HG03060 (cell line): ENCODE measurements around the gene MARCO.
"Not testable (repeated sequence)": the region's sequence is repeated elsewhere in the genome, so short reads cannot be mapped to it uniquely, and the experiment has no call there.

Experiments used
- ATAC-seq: cut with Tn5 transposase; IDR thresholded peaks from one replicate; pipeline ENCODE4 v1.9.1; 2021; ENCODE audit warnings: low read depth, moderate number of reproducible peaks; ENCODE audit not compliant: unreplicated experiment

MARCO gene

GRCh38 chr2:118994778-118995177, 52.8 kb downstream of the MARCO start:
- ATAC-seq, result no peak

DNA sequence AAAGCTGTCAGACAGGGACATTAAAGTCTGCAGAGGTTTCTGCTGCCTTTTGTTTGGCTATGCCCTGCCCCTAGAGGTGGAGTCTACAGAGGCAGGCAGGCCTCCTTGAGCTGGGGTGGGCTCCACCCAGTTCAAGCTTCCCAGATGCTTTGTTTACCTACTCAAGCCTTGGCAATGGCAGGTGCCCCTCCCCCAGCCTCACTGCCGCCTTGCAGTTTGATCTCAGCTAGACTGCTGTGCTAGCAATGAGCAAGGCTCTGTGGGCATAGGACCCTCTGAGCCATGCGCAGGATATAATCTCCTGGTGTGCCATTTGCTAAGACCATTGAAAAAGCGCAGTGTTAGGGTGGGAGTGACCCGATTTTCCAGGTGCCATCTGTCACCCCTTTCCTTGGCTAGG, 61.9 kb downstream of the MARCO start:
- ATAC-seq, result not testable (repeated sequence)

- no peak for ATAC-seq
Observed at GRCh38 chr2:119004602-119005001, 62.6 kb downstream of the MARCO start.

DNA sequence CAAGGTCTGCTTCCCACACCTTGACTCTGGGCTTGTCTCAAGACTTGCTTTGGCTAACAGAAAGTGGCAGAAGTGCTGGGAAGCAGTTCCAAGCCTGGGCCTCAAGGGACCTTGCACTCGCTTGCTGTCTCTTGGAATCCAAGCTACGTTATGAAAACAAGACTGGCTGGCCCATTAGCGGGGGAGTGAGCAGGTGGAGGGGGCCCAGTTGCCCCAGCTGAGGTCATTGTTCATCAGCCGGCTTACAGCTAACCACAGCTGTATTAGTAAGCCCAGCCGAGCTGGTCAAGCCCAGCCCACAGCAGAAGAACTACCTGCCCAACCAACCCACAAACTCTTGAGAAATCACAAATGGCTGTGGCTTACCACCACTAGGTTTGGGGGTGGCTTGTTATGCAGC, 63.1 kb downstream of the MARCO start:
- no peak for ATAC-seq

DNA sequence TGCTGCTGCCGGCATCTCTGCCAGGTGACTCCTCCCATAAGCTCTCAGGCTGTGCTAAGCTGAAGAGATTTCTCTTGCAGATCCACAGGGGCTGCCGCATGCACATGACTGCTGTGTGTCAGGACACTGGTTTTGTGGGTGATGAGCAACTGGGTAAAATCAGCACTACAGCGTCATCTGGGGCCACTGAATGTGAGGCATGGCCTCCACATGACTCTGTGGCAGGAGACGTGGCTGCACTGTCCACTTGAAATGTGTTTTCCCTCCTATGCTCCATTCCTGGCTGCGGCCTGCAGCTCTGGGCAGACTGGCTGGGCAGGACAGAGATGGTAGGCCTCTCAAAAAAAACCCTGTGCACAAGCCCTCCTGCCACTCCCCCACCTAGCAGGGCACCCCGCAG, 63.6 kb downstream of the MARCO start:
- no peak for ATAC-seq

DNA sequence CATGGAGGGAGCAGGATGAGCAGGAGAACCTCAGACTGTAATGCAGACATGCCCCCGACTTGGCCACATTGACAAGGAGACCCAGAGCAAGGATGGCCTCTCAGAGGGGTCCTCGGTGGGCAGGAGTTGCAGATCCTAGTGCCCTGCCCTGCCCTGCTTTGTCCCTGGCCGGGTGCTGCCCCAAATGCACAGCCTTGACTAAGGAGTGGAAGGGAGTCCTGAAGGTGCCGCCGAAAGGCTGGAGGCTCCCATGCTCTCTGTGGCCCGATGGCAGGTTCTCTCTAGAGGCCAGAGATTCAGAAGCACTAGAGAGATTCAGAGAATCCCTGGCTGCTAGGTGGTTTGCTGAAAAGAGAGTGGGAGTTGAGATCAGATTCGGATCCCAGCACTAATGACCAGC, 64.4 kb downstream of the MARCO start:
- no peak for ATAC-seq

GRCh38 chr2:119008108-119008507, 66.1 kb downstream of the MARCO start:
- ATAC-seq, result no peak

- no peak for ATAC-seq
Observed at GRCh38 chr2:119009110-119009509, 67.1 kb downstream of the MARCO start.

DNA sequence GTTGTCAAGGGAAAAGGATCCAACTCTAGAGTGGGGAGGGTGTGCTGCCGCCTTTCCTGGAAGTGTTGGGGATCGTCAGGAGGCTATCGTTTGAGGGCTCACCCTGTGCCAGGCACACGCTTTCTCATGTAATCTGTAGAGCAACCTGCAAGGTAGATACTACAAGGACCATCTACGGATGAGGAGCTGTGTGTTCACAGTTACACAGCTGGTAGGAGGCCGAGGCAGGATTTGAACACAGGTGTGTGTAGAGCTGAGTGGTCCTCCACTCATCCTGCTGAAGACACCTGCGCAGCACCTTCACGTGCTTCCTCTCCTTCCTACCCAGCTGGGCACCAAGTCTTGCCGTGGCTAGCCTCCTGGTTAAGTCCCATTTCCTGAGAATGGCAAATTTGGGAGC, 68.3 kb downstream of the MARCO start:
- no peak for ATAC-seq

- ATAC-seq, result no peak
Observed at GRCh38 chr2:119011162-119011909, 69.3 kb downstream of the MARCO start.

GRCh38 chr2:119011910-119012209, 69.9 kb downstream of the MARCO start:
- no peak for ATAC-seq

- ATAC-seq, result no peak
Observed at GRCh38 chr2:119012345-119013301, 70.6 kb downstream of the MARCO start.

DNA sequence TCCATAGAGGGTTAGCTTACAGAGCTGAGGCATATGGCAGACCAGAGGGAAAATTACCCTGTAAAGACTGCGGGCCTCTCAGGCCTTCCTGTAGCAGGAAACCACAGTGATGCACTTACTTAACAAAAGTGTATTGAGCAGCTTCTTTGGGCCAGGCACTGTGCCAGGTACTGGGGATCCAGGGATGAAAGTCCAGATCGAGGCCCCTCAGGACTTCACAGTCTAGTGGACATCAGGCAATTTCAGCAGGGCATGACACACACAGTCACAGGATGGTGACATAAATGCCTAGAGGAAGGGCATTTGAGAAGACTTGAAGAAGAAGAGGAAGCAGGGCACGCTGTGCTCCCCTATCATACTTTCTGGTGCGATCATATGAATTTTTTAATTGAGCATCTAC, 71.7 kb downstream of the MARCO start:
- ATAC-seq, result no peak

DNA sequence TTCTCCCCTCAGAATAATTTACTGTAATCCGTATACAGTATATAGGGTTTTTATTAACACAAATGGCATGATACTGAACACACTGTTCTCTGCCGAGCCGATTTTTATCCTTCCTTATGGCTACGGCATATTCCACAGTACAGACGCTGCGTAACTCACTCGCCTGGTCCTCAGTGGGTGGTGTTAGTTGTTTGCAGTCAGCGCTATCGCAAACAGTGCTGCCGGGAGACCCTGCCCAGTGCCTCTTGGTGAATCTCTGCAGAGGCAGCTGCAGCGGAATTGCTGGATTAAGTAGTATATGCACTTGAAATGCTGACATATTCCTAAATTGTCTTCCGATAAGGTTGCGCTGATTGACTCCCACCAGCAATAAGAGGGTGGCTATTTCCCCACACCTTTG, 73.9 kb downstream of the MARCO start:
- no peak for ATAC-seq

DNA sequence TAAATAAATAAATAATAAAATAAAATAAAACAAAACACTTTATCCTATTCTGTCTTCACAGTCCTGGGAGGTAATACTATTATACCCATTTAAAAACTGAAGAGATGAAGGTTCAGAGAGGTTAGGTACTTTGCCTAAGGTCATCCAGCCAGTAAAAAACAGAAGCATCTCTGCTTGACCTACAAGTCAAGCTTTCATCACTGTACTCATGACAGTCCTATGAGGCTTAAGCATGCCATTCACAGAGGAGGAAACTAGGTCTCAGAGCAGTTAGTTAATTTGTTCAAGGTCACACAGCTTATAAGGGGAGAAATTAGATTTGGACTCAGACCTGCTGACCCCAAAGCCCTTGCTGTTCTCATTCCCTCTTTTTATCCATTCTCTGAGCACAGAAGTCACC, 77.5 kb downstream of the MARCO start:
- ATAC-seq, result no peak

DNA sequence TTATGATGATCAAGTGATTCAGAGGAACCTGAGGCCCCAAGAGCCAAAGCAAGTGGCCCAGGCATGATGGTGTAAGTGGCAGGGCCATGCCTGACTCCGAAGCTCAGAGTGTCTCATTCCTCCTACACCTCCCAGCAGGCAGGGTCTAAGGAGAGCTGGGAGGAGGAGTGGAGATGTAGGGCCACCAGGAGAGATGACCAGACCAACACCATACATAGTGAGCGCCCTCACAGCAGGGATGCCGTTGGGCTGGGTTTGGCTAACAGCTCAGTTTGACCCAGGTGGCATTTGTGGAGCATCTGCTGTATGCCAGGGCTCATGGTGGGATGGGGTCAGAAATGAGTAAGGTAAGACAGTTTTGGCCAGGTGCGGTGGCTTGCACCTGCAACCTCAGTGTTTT, 80.7 kb downstream of the MARCO start:
- ATAC-seq, result no peak

DNA sequence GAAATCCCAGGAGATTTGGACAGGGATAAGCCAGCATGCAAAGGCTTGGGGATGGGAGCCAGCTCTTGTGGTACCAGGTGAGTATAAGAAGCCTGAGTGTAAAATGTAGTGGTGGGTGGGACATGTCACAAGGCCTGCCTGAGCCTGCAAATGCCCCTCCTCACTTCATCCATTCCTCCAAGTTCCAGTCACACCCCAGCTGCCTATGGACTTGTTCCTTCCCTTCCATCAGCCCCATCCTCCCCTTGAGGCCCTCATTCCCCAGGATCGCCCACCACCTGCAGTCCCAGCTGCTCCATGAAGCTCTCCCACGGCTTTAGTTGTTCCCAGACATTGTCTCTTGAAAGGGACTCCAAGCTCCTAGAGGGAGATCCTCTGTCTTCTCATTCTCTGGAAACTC, 81.5 kb downstream of the MARCO start:
- ATAC-seq, result no peak

- ATAC-seq, result no peak
Observed at GRCh38 chr2:119024152-119024551, 82.2 kb downstream of the MARCO start.

DNA sequence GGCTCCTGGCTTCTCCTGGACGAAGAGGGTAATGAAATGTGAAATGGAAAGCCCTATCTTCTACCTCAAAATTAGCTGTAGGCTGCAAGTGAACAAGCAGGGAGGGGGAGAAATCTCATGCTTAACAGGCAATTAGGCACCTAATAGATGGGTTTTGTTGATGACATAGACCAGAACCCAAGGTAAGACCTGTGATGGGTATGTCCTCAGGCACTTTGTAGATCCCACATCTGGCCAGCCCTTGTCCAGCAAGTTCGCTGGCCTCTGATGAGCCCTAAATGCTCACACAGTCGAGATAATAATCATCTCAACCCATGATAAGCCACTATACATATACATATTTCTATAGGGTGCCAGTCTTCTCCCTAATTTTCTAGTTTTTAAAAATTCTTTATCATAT, 82.6 kb downstream of the MARCO start:
- no peak for ATAC-seq

DNA sequence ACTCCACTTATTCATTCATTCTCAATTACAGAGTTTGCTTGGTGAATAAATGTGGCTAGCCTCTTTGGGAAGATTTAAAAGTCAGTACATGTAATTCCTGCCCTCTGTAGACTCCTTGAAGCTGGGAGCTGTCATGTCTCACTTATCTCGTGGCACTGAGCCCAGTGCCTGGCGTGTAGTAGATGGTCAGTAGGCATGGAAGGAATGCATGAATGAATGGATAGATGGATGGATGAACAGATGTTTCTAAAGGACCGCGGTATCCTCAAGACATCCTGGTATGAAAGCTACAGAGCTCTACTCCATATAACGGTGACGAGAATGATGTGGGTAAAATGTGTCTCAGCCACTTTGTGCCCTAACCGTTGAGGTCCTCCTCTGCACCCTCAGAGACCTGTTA, 83.0 kb downstream of the MARCO start:
- no peak for ATAC-seq

GRCh38 chr2:119025762-119026351, 83.9 kb downstream of the MARCO start:
- no peak for ATAC-seq

DNA sequence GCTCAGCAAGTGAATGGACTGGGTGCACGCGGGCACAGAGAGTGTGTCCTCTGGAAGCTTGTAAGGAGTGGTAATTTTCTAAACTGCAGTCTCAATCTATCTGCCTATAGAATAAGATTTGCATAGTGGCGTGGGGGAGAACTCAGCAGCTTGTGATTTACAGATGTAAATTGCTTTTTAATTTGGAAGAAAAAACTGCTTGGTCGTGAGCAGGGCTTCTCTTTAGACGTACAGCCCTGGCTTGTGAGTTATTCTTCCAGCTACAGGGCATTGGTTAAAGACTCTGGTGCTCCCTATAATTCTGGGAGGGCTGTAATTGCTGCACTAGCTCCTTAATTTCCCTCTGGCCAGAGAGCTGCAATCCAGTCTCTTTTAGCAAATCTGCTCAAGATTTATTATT, 84.9 kb downstream of the MARCO start:
- ATAC-seq, result no peak
